K562 (cell line): ENCODE results near the gene FOXJ3. TPM values are rescaled to one million over a fixed set of nuclear protein-coding genes. Genes with fewer than 3 reads are reported as not detected.
A peak's percentile ranks its signal among the peaks of the same experiment; 100 is the strongest.

ENCODE experiments used
- AFF1 ChIP-seq, 2 experiments: fragments of 450-650 bp; IDR thresholded peaks; 2 replicates each; pipeline ENCODE4 v1.6.1; 2018; ENCODE audit warnings: mild to moderate bottlenecking in 2 of 2, low read depth in 1 of 2; ENCODE audit not compliant: partially characterized antibody in 2 of 2
- BHLHE40 ChIP-seq: IDR thresholded peaks from 2 replicates; pipeline ENCODE4 v1.6.1; 2011; ENCODE audit warnings: low read length, improper control_type of control experiment
- CBFA2T3 ChIP-seq: fragments of 450-650 bp; IDR thresholded peaks from 2 replicates; pipeline ENCODE4 v1.6.1; 2017
- E4F1 ChIP-seq: fragments of 250-450 bp; sonication (Bioruptor Pico); IDR thresholded peaks from 2 replicates; pipeline ENCODE4 v1.5.0; 2021; ENCODE audit warnings: mild to moderate bottlenecking, borderline replicate concordance
- EGR1 ChIP-seq: fragments of 450-650 bp; conservative IDR thresholded peaks from 2 replicates; pipeline ENCODE4 v1.6.1; 2017; ENCODE audit warnings: mild to moderate bottlenecking
- ESRRA ChIP-seq: fragments of 450-650 bp; IDR thresholded peaks from 2 replicates; pipeline ENCODE4 v1.6.1; 2014; ENCODE audit warnings: low read depth, mild to moderate bottlenecking, moderate library complexity, borderline replicate concordance
- ETV6 ChIP-seq, 3 experiments: fragments of 150-350 bp in 1 of 3; sonication (generic) in 1 of 3; formaldehyde crosslinking in 1 of 3; IDR thresholded peaks; 2 replicates each; pipeline versions ENCODE4 v1.6.1 to v1.8.0; 2014 to 2022; ENCODE audit warnings: borderline replicate concordance in 2 of 3, low read depth in 2 of 3, antibody characterized with exemption in 1 of 3, low read length in 1 of 3, mild to moderate bottlenecking in 1 of 3, missing genetic modification reagents in 1 of 3
- MCM5 ChIP-seq: fragments of 450-650 bp; IDR thresholded peaks from 2 replicates; pipeline ENCODE4 v1.6.1; 2016; ENCODE audit warnings: low read depth
- MEF2D ChIP-seq: conservative IDR thresholded peaks from 2 replicates; pipeline ENCODE4 v1.6.1; 2016; ENCODE audit warnings: low read depth, missing genetic modification characterization, missing compliant biosample characterization
- MLLT1 ChIP-seq, 2 experiments: fragments of 450-650 bp; IDR thresholded peaks; 2 replicates each; pipeline ENCODE4 v1.6.1; 2016
- NCOA6 ChIP-seq: fragments of 450-650 bp; IDR thresholded peaks from 2 replicates; pipeline ENCODE4 v1.6.1; 2017; ENCODE audit warnings: mild to moderate bottlenecking
- NFIC ChIP-seq: fragments of 450-650 bp; IDR thresholded peaks from 2 replicates; pipeline ENCODE4 v1.6.1; 2017; ENCODE audit warnings: mild to moderate bottlenecking, inconsistent platforms
- NFRKB ChIP-seq: fragments of 450-650 bp; IDR thresholded peaks from 2 replicates; pipeline ENCODE4 v1.6.1; 2016; ENCODE audit warnings: low read depth
- NR2C1 ChIP-seq, 2 experiments: fragments of 450-650 bp; IDR thresholded peaks; 2 replicates each; pipeline ENCODE4 v1.6.1; 2017; ENCODE audit warnings: mild to moderate bottlenecking in 2 of 2, antibody characterized with exemption in 1 of 2, inconsistent platforms in 1 of 2, missing compliant biosample characterization in 1 of 2, missing genetic modification characterization in 1 of 2
- PHTF2 ChIP-seq: fragments of 250-450 bp; sonication (Bioruptor Pico); IDR thresholded peaks from 2 replicates; pipeline ENCODE4 v1.5.0; 2021; ENCODE audit warnings: mild to moderate bottlenecking
- RUNX1 ChIP-seq: sonication (generic); IDR thresholded peaks from 2 replicates; pipeline ENCODE4 v1.6.1; 2016; ENCODE audit warnings: antibody characterized with exemption, low read depth
- SMAD1 ChIP-seq: fragments of 150-350 bp; IDR thresholded peaks from 2 replicates; pipeline ENCODE4 v1.6.1; 2014; ENCODE audit warnings: low read length, low read depth; ENCODE audit not compliant: partially characterized antibody
- TRIM24 ChIP-seq, 2 experiments: fragments of 450-650 bp; IDR thresholded peaks; 2 replicates each; pipeline ENCODE4 v1.6.1; 2016
- ZNF124 ChIP-seq: sonication (generic); formaldehyde crosslinking; IDR thresholded peaks from 2 replicates; pipeline ENCODE4 v1.8.1; 2022; ENCODE audit warnings: missing genetic modification reagents
- ZNF282 ChIP-seq: sonication (generic); formaldehyde crosslinking; IDR thresholded peaks from 2 replicates; pipeline ENCODE4 v1.8.1; 2023; ENCODE audit warnings: missing genetic modification reagents
- ZNF347 ChIP-seq: fragments of 450-650 bp; formaldehyde crosslinking; IDR thresholded peaks from 2 replicates; pipeline ENCODE4 v1.4.0; 2020; ENCODE audit warnings: low read depth, mild to moderate bottlenecking, moderate library complexity
- ZNF699 ChIP-seq: fragments of 250-450 bp; sonication (Bioruptor Pico); IDR thresholded peaks from 2 replicates; pipeline ENCODE4 v1.8.0; 2021; ENCODE audit warnings: mild to moderate bottlenecking, moderate library complexity; ENCODE audit not compliant: insufficient replicate concordance
- polyA plus RNA-seq, 8 experiments: library from polyadenylated mRNA; depleted of rRNA in 4 of 8; stranded (reverse) in 5 of 8; unstranded in 3 of 8; fragments of >200 nt; fragmentation: Nextera tagmentation in 2 of 8; fragmentation: Illumina TruSeq in 1 of 8; extraction: Ambion mirVana in 2 of 8; extraction: Trizol in 1 of 8; gene quantifications; 2 replicates each; pipeline versions ENCODE4 v1.2.1 to v1.2.3, GENCODE V29; 2011 to 2014; ENCODE audit warnings: inconsistent platforms in 1 of 8, missing spikeins in 1 of 8
- total RNA-seq, 7 experiments: library from RNA; depleted of rRNA in 6 of 7; stranded (reverse); fragments of >200 nt in 6 of 7; fragmentation: Illumina TruSeq in 2 of 7; extraction: Trizol in 2 of 7; gene quantifications; 2 replicates each; pipeline versions ENCODE4 v1.2.1 to v1.2.3, GENCODE V29; 2011 to 2021; ENCODE audit warnings: low replicate concordance in 1 of 7

Gene FOXJ3
- total and polyA plus RNA-seq, 9 of the 15 experiments (the other 6 are each of a cell fraction or from before 2014, with no cell fraction given): 8.7 to 35.3 (median 23.4) TPM

GRCh38 chr1:42221952-42222606 lies 113.0 kb downstream of the FOXJ3 start (continued):
- TF ChIP-seq NFRKB (no peak), ESRRA (peak; percentile 43; the same call in 1 of the 2 replicates), ZNF282 (no peak), SMAD1 (no peak), ZNF124 (no peak), CBFA2T3 (peak; percentile 51), MCM5 (no peak), BHLHE40 (no peak), MEF2D (tag) (peak; percentile 51), NCOA6 (no peak; the same call in 1 of the 2 replicates), MLLT1 (IDR thresholded peaks at IDR 0.05) (0 out of 4 replicates have a peak, but pooled peaks of 1 of the 2 experiments have one; percentile 27), EGR1 (no peak), NR2C1 (IDR thresholded peaks at IDR 0.05) (no peak), NR2C1 (tag; IDR thresholded peaks at IDR 0.05) (no peak), E4F1 (CRISPR knock-in tag) (no peak), RUNX1 (no peak), PHTF2 (no peak), NFIC (no peak), TRIM24 (IDR thresholded peaks at IDR 0.05) (peak in 1 of 2 experiments; percentile 60; a peak in 2 of 4 replicates), ZNF347 (no peak), ETV6 (IDR thresholded peaks at IDR 0.05; ENCODE audit: borderline replicate concordance in 1 of 2, low read depth in 2 of 2, low read length in 1 of 2) (no peak), ETV6 (CRISPR knock-in tag; IDR thresholded peaks at IDR 0.05; ENCODE audit: borderline replicate concordance) (no peak), ZNF699 (CRISPR knock-in tag) (no peak), AFF1 (IDR thresholded peaks at IDR 0.05; ENCODE audit: low read depth in 1 of 2, partially characterized antibody in 2 of 2) (peak in 1 of 2 experiments; percentile 74)
